Measurements from ENCODE around the gene UGT1A6. TPM values are rescaled to one million over a fixed set of nuclear protein-coding genes. Genes with fewer than 3 reads are reported as not detected.

The UGT1A6 gene
- total RNA-seq, 1 experiment from 2014 or later = not detected

DNA sequence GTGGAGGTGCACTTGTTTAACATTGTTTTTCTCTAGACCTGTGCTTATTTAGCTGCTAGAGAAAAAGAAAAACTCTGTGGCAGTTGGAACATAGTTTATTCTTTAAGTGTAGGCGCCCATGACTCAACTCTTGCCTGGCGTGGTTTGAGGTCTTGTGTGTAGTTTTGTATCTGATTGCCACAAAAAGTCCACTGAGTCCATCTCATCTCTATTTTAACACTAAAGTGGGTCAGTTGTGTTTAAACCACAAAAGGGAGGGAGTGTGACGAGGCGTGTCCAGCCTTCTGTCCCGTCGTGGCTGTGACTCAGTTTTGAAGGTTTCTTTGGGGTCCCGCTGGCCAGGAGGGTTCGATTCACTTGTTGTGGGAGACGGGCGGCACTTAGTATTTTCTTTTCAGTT is 36.2 kb upstream of the UGT1A6 start (continued):
- TF ChIP-seq, protein P1, sequence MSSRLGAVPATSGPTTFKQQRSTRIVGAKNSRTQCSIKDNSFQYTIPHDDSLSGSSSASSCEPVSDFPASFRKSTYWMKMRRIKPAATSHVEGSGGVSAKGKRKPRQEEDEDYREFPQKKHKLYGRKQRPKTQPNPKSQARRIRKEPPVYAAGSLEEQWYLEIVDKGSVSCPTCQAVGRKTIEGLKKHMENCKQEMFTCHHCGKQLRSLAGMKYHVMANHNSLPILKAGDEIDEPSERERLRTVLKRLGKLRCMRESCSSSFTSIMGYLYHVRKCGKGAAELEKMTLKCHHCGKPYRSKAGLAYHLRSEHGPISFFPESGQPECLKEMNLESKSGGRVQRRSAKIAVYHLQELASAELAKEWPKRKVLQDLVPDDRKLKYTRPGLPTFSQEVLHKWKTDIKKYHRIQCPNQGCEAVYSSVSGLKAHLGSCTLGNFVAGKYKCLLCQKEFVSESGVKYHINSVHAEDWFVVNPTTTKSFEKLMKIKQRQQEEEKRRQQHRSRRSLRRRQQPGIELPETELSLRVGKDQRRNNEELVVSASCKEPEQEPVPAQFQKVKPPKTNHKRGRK (CRISPR knock-in tag; IDR thresholded peaks at IDR 0.05; ENCODE audit: borderline replicate concordance) = no peak
- TF ChIP-seq OVOL2 (CRISPR knock-in tag; IDR thresholded peaks at IDR 0.05; ENCODE audit: borderline replicate concordance) = no peak
- TF ChIP-seq SMAD3 (CRISPR knock-in tag; IDR thresholded peaks at IDR 0.05; ENCODE audit: borderline replicate concordance) = no peak

DNA sequence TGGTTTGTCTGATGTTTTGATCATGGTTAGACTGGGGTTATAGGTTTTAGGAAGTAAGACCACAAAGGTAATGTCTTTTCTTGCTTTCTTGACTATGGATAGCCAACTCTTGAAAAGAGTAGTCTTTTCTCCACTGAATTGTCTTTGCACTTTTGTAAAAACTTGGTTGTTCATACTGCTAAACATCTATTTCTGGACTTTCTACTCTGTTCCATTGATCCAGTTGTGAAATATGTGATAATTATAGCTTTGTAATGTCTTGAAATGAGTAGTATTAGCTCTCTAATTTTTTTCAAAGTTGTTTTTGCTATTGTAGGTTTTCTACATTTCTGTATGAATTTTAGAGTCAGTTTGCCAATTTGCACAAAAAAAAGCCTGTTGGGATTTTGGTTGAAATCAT is 34.1 kb upstream of the UGT1A6 start:
- ATAC-seq = no peak
- no peaks in the 10 kb centered on the region for H3K36me3 Mint-ChIP-seq
- peaks cover 3% of the 10 kb centered on the region for H3K27me3 Mint-ChIP-seq (ENCODE audit: low read depth)
- CTCF ChIA-PET = no interaction called here
- H3K9me3 Mint-ChIP-seq = 0 out of 2 replicates have a peak, but pooled peaks cover 3% of the 10 kb centered on the region
- H3K4me1 Mint-ChIP-seq = no peaks in the 10 kb centered on the region
- POLR2A ChIA-PET = no interaction called here
- H3K27ac Mint-ChIP-seq = no peak overlapping the region
- no peak overlapping the region for H3K4me3 Mint-ChIP-seq
- TF ChIP-seq, protein P2, sequence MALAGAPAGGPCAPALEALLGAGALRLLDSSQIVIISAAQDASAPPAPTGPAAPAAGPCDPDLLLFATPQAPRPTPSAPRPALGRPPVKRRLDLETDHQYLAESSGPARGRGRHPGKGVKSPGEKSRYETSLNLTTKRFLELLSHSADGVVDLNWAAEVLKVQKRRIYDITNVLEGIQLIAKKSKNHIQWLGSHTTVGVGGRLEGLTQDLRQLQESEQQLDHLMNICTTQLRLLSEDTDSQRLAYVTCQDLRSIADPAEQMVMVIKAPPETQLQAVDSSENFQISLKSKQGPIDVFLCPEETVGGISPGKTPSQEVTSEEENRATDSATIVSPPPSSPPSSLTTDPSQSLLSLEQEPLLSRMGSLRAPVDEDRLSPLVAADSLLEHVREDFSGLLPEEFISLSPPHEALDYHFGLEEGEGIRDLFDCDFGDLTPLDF (CRISPR knock-in tag; IDR thresholded peaks at IDR 0.05) = no peak
- TF ChIP-seq JUN (CRISPR knock-in tag; IDR thresholded peaks at IDR 0.05) (no peak), IRF2 (CRISPR knock-in tag; IDR thresholded peaks at IDR 0.05; ENCODE audit: borderline replicate concordance, low read depth) (no peak), MYBL2 (CRISPR knock-in tag; IDR thresholded peaks at IDR 0.05) (no peak), HMGA2 (CRISPR knock-in tag; IDR thresholded peaks at IDR 0.05) (no peak), TEAD1 (CRISPR knock-in tag; IDR thresholded peaks at IDR 0.05) (no peak), ZNF232 (CRISPR knock-in tag; IDR thresholded peaks at IDR 0.05) (no peak), NFYB (CRISPR knock-in tag; conservative IDR thresholded peaks at IDR 0.05; ENCODE audit: low read depth) (no peak)
- TF ChIP-seq, protein P3, sequence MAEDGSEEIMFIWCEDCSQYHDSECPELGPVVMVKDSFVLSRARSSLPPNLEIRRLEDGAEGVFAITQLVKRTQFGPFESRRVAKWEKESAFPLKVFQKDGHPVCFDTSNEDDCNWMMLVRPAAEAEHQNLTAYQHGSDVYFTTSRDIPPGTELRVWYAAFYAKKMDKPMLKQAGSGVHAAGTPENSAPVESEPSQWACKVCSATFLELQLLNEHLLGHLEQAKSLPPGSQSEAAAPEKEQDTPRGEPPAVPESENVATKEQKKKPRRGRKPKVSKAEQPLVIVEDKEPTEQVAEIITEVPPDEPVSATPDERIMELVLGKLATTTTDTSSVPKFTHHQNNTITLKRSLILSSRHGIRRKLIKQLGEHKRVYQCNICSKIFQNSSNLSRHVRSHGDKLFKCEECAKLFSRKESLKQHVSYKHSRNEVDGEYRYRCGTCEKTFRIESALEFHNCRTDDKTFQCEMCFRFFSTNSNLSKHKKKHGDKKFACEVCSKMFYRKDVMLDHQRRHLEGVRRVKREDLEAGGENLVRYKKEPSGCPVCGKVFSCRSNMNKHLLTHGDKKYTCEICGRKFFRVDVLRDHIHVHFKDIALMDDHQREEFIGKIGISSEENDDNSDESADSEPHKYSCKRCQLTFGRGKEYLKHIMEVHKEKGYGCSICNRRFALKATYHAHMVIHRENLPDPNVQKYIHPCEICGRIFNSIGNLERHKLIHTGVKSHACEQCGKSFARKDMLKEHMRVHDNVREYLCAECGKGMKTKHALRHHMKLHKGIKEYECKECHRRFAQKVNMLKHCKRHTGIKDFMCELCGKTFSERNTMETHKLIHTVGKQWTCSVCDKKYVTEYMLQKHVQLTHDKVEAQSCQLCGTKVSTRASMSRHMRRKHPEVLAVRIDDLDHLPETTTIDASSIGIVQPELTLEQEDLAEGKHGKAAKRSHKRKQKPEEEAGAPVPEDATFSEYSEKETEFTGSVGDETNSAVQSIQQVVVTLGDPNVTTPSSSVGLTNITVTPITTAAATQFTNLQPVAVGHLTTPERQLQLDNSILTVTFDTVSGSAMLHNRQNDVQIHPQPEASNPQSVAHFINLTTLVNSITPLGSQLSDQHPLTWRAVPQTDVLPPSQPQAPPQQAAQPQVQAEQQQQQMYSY (CRISPR knock-in tag; IDR thresholded peaks at IDR 0.05) = no peak
- TF ChIP-seq, protein P4, sequence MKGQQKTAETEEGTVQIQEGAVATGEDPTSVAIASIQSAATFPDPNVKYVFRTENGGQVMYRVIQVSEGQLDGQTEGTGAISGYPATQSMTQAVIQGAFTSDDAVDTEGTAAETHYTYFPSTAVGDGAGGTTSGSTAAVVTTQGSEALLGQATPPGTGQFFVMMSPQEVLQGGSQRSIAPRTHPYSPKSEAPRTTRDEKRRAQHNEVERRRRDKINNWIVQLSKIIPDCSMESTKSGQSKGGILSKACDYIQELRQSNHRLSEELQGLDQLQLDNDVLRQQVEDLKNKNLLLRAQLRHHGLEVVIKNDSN (CRISPR knock-in tag; IDR thresholded peaks at IDR 0.05) = no peak
- TF ChIP-seq, protein P5, sequence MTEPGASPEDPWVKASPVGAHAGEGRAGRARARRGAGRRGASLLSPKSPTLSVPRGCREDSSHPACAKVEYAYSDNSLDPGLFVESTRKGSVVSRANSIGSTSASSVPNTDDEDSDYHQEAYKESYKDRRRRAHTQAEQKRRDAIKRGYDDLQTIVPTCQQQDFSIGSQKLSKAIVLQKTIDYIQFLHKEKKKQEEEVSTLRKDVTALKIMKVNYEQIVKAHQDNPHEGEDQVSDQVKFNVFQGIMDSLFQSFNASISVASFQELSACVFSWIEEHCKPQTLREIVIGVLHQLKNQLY (CRISPR knock-in tag; IDR thresholded peaks at IDR 0.05) = no peak
- DNase-seq (ENCODE audit: low spot score) = no peak

DNA sequence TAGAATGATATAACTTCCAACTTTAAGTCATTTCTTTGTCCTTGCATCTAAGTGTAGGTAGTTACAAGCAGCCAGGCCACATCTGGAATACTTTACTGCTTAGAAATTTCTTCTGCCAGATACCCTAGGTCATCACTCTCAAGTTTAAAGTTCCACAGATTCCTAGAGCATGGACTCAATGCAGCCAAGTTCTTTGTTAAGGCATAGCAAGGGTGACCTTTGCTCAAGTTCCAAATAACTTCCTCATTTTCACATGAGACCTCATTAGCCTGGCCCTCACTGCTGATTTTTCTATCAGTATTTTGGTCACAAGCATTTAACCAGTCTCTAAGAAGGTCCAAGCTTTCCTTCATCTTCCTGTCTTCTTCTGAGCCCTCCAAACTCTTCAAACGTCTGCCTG is 28.8 kb upstream of the UGT1A6 start:
- H3K27me3 Mint-ChIP-seq (ENCODE audit: low read depth) = peaks cover 3% of the 10 kb centered on the region
- H3K9me3 Mint-ChIP-seq = peaks cover 32% of the 10 kb centered on the region
- no peak overlapping the region for H3K27ac Mint-ChIP-seq
- ChIA-PET POLR2A (no interaction called here), CTCF (no interaction called here)
- no peak for ATAC-seq
- DNase-seq (ENCODE audit: low spot score) = no peak
- H3K36me3 Mint-ChIP-seq = no peaks in the 10 kb centered on the region
- H3K4me3 Mint-ChIP-seq = no peak overlapping the region
- H3K4me1 Mint-ChIP-seq = no peaks in the 10 kb centered on the region
- TF ChIP-seq JAZF1 (CRISPR knock-in tag; IDR thresholded peaks at IDR 0.05) = no peak
- TF ChIP-seq NFYB (CRISPR knock-in tag; conservative IDR thresholded peaks at IDR 0.05; ENCODE audit: low read depth) = no peak
- no peak for TF ChIP-seq CREB1 (CRISPR knock-in tag; IDR thresholded peaks at IDR 0.05)
- no peak for TF ChIP-seq ELF4 (CRISPR knock-in tag; IDR thresholded peaks at IDR 0.05; ENCODE audit: low read depth)
- TF ChIP-seq ATF1 (CRISPR knock-in tag; IDR thresholded peaks at IDR 0.05) = no peak
- TF ChIP-seq NFATC4 (CRISPR knock-in tag; IDR thresholded peaks at IDR 0.05) = no peak
- TF ChIP-seq, protein P6, sequence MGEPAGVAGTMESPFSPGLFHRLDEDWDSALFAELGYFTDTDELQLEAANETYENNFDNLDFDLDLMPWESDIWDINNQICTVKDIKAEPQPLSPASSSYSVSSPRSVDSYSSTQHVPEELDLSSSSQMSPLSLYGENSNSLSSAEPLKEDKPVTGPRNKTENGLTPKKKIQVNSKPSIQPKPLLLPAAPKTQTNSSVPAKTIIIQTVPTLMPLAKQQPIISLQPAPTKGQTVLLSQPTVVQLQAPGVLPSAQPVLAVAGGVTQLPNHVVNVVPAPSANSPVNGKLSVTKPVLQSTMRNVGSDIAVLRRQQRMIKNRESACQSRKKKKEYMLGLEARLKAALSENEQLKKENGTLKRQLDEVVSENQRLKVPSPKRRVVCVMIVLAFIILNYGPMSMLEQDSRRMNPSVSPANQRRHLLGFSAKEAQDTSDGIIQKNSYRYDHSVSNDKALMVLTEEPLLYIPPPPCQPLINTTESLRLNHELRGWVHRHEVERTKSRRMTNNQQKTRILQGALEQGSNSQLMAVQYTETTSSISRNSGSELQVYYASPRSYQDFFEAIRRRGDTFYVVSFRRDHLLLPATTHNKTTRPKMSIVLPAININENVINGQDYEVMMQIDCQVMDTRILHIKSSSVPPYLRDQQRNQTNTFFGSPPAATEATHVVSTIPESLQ (CRISPR knock-in tag; IDR thresholded peaks at IDR 0.05) = no peak
- TF ChIP-seq, protein P4 (CRISPR knock-in tag; IDR thresholded peaks at IDR 0.05) = no peak
- TF ChIP-seq, protein P7, sequence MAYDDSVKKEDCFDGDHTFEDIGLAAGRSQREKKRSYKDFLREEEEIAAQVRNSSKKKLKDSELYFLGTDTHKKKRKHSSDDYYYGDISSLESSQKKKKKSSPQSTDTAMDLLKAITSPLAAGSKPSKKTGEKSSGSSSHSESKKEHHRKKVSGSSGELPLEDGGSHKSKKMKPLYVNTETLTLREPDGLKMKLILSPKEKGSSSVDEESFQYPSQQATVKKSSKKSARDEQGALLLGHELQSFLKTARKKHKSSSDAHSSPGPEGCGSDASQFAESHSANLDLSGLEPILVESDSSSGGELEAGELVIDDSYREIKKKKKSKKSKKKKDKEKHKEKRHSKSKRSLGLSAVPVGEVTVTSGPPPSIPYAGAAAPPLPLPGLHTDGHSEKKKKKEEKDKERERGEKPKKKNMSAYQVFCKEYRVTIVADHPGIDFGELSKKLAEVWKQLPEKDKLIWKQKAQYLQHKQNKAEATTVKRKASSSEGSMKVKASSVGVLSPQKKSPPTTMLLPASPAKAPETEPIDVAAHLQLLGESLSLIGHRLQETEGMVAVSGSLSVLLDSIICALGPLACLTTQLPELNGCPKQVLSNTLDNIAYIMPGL (CRISPR knock-in tag; IDR thresholded peaks at IDR 0.05) = no peak
